K562 (cell line): ENCODE measurements around the gene ZMYM1.
"Not testable (repeated sequence)": the region's sequence is repeated elsewhere in the genome, so short reads cannot be mapped to it uniquely, and the experiment has no call there.

Source experiments
- CTCF ChIP-seq, 3 experiments: IDR thresholded peaks in 2 of 3; conservative IDR thresholded peaks in 1 of 3; 2 replicates each; pipeline ENCODE4 v1.5.1; 2011 to 2012; ENCODE audit warnings: low read length in 3 of 3, mild to moderate bottlenecking in 3 of 3, control low read depth in 2 of 3, improper control_type of control experiment in 1 of 3, inconsistent platforms in 1 of 3, low read depth in 1 of 3, mixed read lengths in 1 of 3, moderate library complexity in 1 of 3; ENCODE audit not compliant: insufficient read depth in 2 of 3
- E2F6 ChIP-seq, 2 experiments: IDR thresholded peaks; 2 replicates each; pipeline ENCODE4 v1.6.1; 2011; ENCODE audit warnings: borderline replicate concordance in 1 of 2, control low read depth in 1 of 2, low read depth in 1 of 2, low read length in 1 of 2, mild to moderate bottlenecking in 1 of 2, mixed read lengths in 1 of 2, moderate library complexity in 1 of 2; ENCODE audit not compliant: insufficient read depth in 1 of 2, insufficient read length in 1 of 2, poor library complexity in 1 of 2, severe bottlenecking in 1 of 2; ENCODE audit errors: extremely low read depth in 1 of 2
- EP300 ChIP-seq: IDR thresholded peaks from 2 replicates; pipeline ENCODE4 v1.6.1; 2012; ENCODE audit warnings: low read length, improper control_type of control experiment
- FOXK2 ChIP-seq, 2 experiments: fragments of 450-650 bp; IDR thresholded peaks in 1 of 2; conservative IDR thresholded peaks in 1 of 2; 2 replicates each; pipeline ENCODE4 v1.6.1; 2016; ENCODE audit warnings: low read depth in 2 of 2, mild to moderate bottlenecking in 1 of 2
- GTF2E2 ChIP-seq: fragments of 200-800 bp; sonication (Bioruptor generic); IDR thresholded peaks from 2 replicates; pipeline ENCODE4 v1.6.1; 2016; ENCODE audit warnings: missing genetic modification characterization, missing compliant biosample characterization
- GTF3C2 ChIP-seq: IDR thresholded peaks from 3 replicates; pipeline ENCODE4 v1.6.1; 2011; ENCODE audit warnings: borderline replicate concordance, mild to moderate bottlenecking, moderate library complexity; ENCODE audit not compliant: insufficient read length; ENCODE audit errors: extremely low read depth
- NFYB ChIP-seq: IDR thresholded peaks from 2 replicates; pipeline ENCODE4 v1.6.1; 2011; ENCODE audit warnings: mild to moderate bottlenecking, moderate library complexity; ENCODE audit not compliant: insufficient read length; ENCODE audit errors: extremely low read depth
- POLR2A ChIP-seq: fragments of 450-650 bp; conservative IDR thresholded peaks from 2 replicates; pipeline ENCODE4 v1.6.1; 2016
- RAD51 ChIP-seq: fragments of 450-650 bp; IDR thresholded peaks from 2 replicates; pipeline ENCODE4 v1.7.1; 2016; ENCODE audit warnings: low read depth, mild to moderate bottlenecking, borderline replicate concordance
- U2AF1 ChIP-seq: fragments of 200-400 bp; formaldehyde crosslinking; optimal IDR thresholded peaks from 2 replicates; pipeline ENCODE3; 2017; ENCODE audit warnings: mild to moderate bottlenecking, low read depth, low read length, moderate library complexity
- UBTF ChIP-seq, 2 experiments: IDR thresholded peaks; 2 replicates each; pipeline ENCODE4 v1.6.1; 2012; ENCODE audit warnings: improper control_type of control experiment in 2 of 2, low read depth in 2 of 2, low read length in 2 of 2, borderline replicate concordance in 1 of 2
- ZFP36 ChIP-seq: fragments of 150-350 bp; IDR thresholded peaks from 2 replicates; pipeline ENCODE4 v1.6.1; 2018; ENCODE audit warnings: low read length, low read depth; ENCODE audit not compliant: partially characterized antibody
- ZHX1 ChIP-seq: fragments of 150-350 bp; conservative IDR thresholded peaks from 2 replicates; pipeline ENCODE4 v1.6.1; 2014; ENCODE audit warnings: low read length
- ZNF124 ChIP-seq: sonication (generic); formaldehyde crosslinking; IDR thresholded peaks from 2 replicates; pipeline ENCODE4 v1.8.1; 2022; ENCODE audit warnings: missing genetic modification reagents

- not testable (repeated sequence) for TF ChIP-seq FOXK2 (conservative IDR thresholded peaks at IDR 0.05 in 1 of 2, IDR thresholded peaks at IDR 0.05 in 1 of 2; ENCODE audit: low read depth in 2 of 2); GTF2E2 (tag); E2F6 (IDR thresholded peaks at IDR 0.05; ENCODE audit: borderline replicate concordance in 1 of 2, extremely low read depth in 1 of 2, insufficient read depth in 1 of 2, insufficient read length in 1 of 2, low read depth in 1 of 2, low read length in 1 of 2, poor library complexity in 1 of 2, severe bottlenecking in 1 of 2); NFYB; UBTF (IDR thresholded peaks at IDR 0.05; ENCODE audit: borderline replicate concordance in 1 of 2, low read depth in 2 of 2, low read length in 2 of 2); GTF3C2; CTCF (IDR thresholded peaks at IDR 0.05 in 2 of 3, conservative IDR thresholded peaks at IDR 0.05 in 1 of 3; ENCODE audit: insufficient read depth in 2 of 3, low read depth in 1 of 3, low read length in 3 of 3); POLR2A; ZFP36; U2AF1; ZHX1; RAD51; EP300; ZNF124 (CRISPR knock-in tag)
Observed at GRCh38 chr1:35142294-35142693, 63.1 kb downstream of the ZMYM1 start.
